AG04450 (cell line): ENCODE data around the gene F10. TPM values are rescaled to one million over a fixed set of nuclear protein-coding genes. Genes with fewer than 3 reads are reported as not detected.

Experiments
- CTCF ChIA-PET: fragments of 300-600, 350-600 bp; formaldehyde crosslinking; extraction: SDS; loops from one replicate; lab custom pipeline; 2022; ENCODE audit warnings: antibody characterized with exemption, inconsistent platforms; lab: Charles Lee
- POLR2A ChIA-PET: fragments of 350-600 bp; formaldehyde crosslinking; extraction: SDS; loops from one replicate; lab custom pipeline; 2021; ENCODE audit warnings: antibody characterized with exemption, inconsistent platforms; lab: Yijun Ruan, JAX
- DNase-seq: peaks from one replicate; pipeline ENCODE4 v3.0.0-alpha.2; 2011; ENCODE audit warnings: low read depth, low spot score
- H3K27ac ChIP-seq: one replicate; pipeline ENCODE4 v1.5.1; 2012; ENCODE audit warnings: low read depth, low read length, control low read depth
- H3K27me3 ChIP-seq: one replicate; pipeline ENCODE4 v1.6.0; 2012; ENCODE audit warnings: low read length; ENCODE audit not compliant: control insufficient read depth, insufficient read depth
- H3K4me3 ChIP-seq: 2 replicates; pipeline ENCODE4 v1.5.1; 2011; ENCODE audit warnings: mild to moderate bottlenecking, low read depth, low read length, control low read depth
- H3K9me3 ChIP-seq: 2 replicates; pipeline ENCODE4 v1.5.1; 2012; ENCODE audit warnings: low read length; ENCODE audit not compliant: control insufficient read depth, insufficient read depth
- CTCF ChIP-seq: IDR thresholded peaks from 2 replicates; pipeline ENCODE4 v1.5.1; 2011; ENCODE audit warnings: low read depth, low read length, control low read depth, inconsistent platforms
- polyA plus RNA-seq: library from polyadenylated mRNA; depleted of rRNA; stranded (reverse); fragments of >200 nt; gene quantifications from 2 replicates; pipeline ENCODE4 v1.2.3, GENCODE V29; 2011

Gene F10
- polyA plus RNA-seq, 1 experiment = 17.7 TPM

- CTCF ChIA-PET = interaction anchor here (0.7 kb wide), 1 partner anchor 60 kb away, joined by 4 read pairs; no protein-coding TSS in a partner anchor
These were observed 28.2 kb upstream of the F10 start for GRCh38 chr13:113094410-113094800.

GRCh38 chr13:113095146-113096051 is 27.2 kb upstream of the F10 start:
- Histone ChIP-seq H3K27ac (no peak overlapping the region), H3K9me3 (no peaks in the 10 kb centered on the region; the same call in 1 of the 2 replicates), H3K4me3 (no peak overlapping the region), H3K27me3 (peaks cover 41% of the 10 kb centered on the region)
- POLR2A ChIA-PET = no interaction called here
- CTCF ChIA-PET = no interaction called here
- no peak for DNase-seq
- TF ChIP-seq CTCF = no peak

More at GRCh38 chr13:113094410-113094800, 28.2 kb upstream of the F10 start:
- Histone ChIP-seq H3K27ac (no peak overlapping the region), H3K4me3 (no peak overlapping the region), H3K9me3 (no peaks in the 10 kb centered on the region; the same call in 1 of the 2 replicates), H3K27me3 (peaks cover 41% of the 10 kb centered on the region)
- DNase-seq = no peak
- POLR2A ChIA-PET = no interaction called here
- no peak for TF ChIP-seq CTCF

- ChIA-PET CTCF (no interaction called here), POLR2A (no interaction called here)
- no peak overlapping the region for H3K4me3 ChIP-seq
- H3K27ac ChIP-seq = no peak overlapping the region
- DNase-seq = no peak
- peaks cover 37% of the 10 kb centered on the region for H3K27me3 ChIP-seq
- TF ChIP-seq CTCF = no peak
- H3K9me3 ChIP-seq = no peaks in the 10 kb centered on the region; the same call in 1 of the 2 replicates
These were observed 26.4 kb upstream of the F10 start for GRCh38 chr13:113096052-113096744.

GRCh38 chr13:113096745-113097305 is 25.8 kb upstream of the F10 start:
- H3K27me3 ChIP-seq = peaks cover 37% of the 10 kb centered on the region
- H3K27ac ChIP-seq = no peak overlapping the region
- H3K4me3 ChIP-seq = no peak overlapping the region
- TF ChIP-seq CTCF = no peak
- ChIA-PET CTCF (no interaction called here), POLR2A (no interaction called here)
- H3K9me3 ChIP-seq = no peaks in the 10 kb centered on the region; the same call in 1 of the 2 replicates
- DNase-seq = no peak
